Type B pancreatic cell (in vitro differentiated cells): Measurements from ENCODE around the gene IRF8. TPM values are rescaled to one million over a fixed set of nuclear protein-coding genes. Genes with fewer than 3 reads are reported as not detected.

Experiments
- DNase-seq: peaks from one replicate; pipeline ENCODE4 v3.0.0; 2021; ENCODE audit warnings: mixed read lengths; ENCODE audit not compliant: unreplicated experiment; ENCODE audit errors: extremely low spot score
- H3K27ac Mint-ChIP-seq: 2 replicates; pipeline ENCODE4 v1.8.0; 2021; ENCODE audit warnings: mild to moderate bottlenecking, mixed read lengths
- H3K27me3 Mint-ChIP-seq: 2 replicates; pipeline ENCODE4 v1.8.0; 2021; ENCODE audit warnings: mixed read lengths
- H3K36me3 Mint-ChIP-seq: 2 replicates; pipeline ENCODE4 v1.8.0; 2021; ENCODE audit warnings: mixed read lengths
- H3K4me1 Mint-ChIP-seq: one replicate; pipeline ENCODE4 v1.8.0; 2021; ENCODE audit warnings: mixed read lengths; ENCODE audit not compliant: unreplicated experiment
- H3K4me3 Mint-ChIP-seq: 2 replicates; pipeline ENCODE4 v1.8.0; 2021; ENCODE audit warnings: mild to moderate bottlenecking, mixed read lengths
- H3K9me3 Mint-ChIP-seq: 2 replicates; pipeline ENCODE4 v1.8.0; 2021; ENCODE audit warnings: mixed read lengths
- CTCF ChIP-seq: fragments of 200-600 bp; sonication (generic); conservative IDR thresholded peaks from 2 replicates; pipeline ENCODE4 v1.5.0; 2021; ENCODE audit warnings: antibody characterized with exemption, mild to moderate bottlenecking
- total RNA-seq: library from RNA; stranded (reverse); gene quantifications from 2 replicates; pipeline ENCODE4 v1.2.1, GENCODE V29; 2021; ENCODE audit warnings: low replicate concordance

Gene IRF8
- total RNA-seq, 1 donor from 2014 or later = 12.6 TPM

DNA sequence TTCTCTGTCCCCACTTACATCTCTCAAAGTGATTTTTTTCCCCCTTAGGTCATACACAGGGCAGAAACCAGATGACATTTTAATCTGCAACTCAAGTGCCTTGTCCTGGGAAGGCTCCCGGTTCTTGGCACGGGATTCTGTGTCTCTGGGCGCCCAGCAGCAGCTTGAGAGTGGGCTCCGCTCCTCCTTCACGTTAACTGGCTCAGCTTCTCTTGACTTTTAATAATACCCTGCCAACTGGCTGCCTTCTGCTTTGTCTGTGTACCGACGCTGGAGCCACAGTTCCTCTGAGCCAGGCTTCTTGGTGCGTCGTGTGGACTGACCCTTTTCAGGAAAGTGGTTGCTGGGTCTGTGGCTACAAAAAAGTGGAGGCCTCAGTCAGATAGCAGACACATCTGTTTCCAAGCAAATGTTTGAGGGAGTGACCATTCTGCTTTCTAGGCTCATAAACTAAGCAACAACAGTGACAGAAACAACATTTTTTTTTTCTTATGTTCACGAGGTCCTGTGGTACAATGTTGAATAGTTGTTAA, 64.9 kb downstream of the IRF8 start:
- no peaks in the 10 kb centered on the region for H3K36me3 Mint-ChIP-seq
- DNase-seq = no peak
- peaks cover 33% of the 10 kb centered on the region for H3K27me3 Mint-ChIP-seq
- H3K9me3 Mint-ChIP-seq = peaks cover 4% of the 10 kb centered on the region
- no peak overlapping the region for H3K4me3 Mint-ChIP-seq
- peak overlapping the region; percentile 39 for H3K27ac Mint-ChIP-seq
- H3K4me1 Mint-ChIP-seq = peaks cover 12% of the 10 kb centered on the region
- TF ChIP-seq CTCF = no peak

GRCh38 chr16:85965125-85965524, 66.2 kb downstream of the IRF8 start:
- peaks cover 4% of the 10 kb centered on the region for H3K9me3 Mint-ChIP-seq
- H3K27me3 Mint-ChIP-seq = peaks cover 38% of the 10 kb centered on the region
- DNase-seq = no peak
- peaks cover 25% of the 10 kb centered on the region for H3K4me1 Mint-ChIP-seq
- H3K27ac Mint-ChIP-seq = peak overlapping the region; percentile 26
- H3K36me3 Mint-ChIP-seq = no peaks in the 10 kb centered on the region
- no peak for TF ChIP-seq CTCF
- H3K4me3 Mint-ChIP-seq = no peak overlapping the region

GRCh38 chr16:85967111-85967510, 68.1 kb downstream of the IRF8 start:
- Mint-ChIP-seq H3K27me3 (peaks cover 42% of the 10 kb centered on the region), H3K9me3 (peaks cover 4% of the 10 kb centered on the region), H3K27ac (no peak overlapping the region), H3K4me1 (peaks cover 37% of the 10 kb centered on the region), H3K4me3 (no peak overlapping the region), H3K36me3 (no peaks in the 10 kb centered on the region)
- TF ChIP-seq CTCF = no peak
- DNase-seq = no peak

- no peak overlapping the region for H3K4me3 Mint-ChIP-seq
- no peaks in the 10 kb centered on the region for H3K36me3 Mint-ChIP-seq
- peaks cover 38% of the 10 kb centered on the region for H3K27me3 Mint-ChIP-seq
- H3K4me1 Mint-ChIP-seq = peaks cover 38% of the 10 kb centered on the region
- DNase-seq = no peak
- no peaks in the 10 kb centered on the region for H3K9me3 Mint-ChIP-seq
- H3K27ac Mint-ChIP-seq = no peak overlapping the region
- TF ChIP-seq CTCF = no peak
Observed at GRCh38 chr16:85968041-85968920, 69.3 kb downstream of the IRF8 start.

GRCh38 chr16:85969159-85969558, 70.2 kb downstream of the IRF8 start:
- H3K27ac Mint-ChIP-seq = peak overlapping the region; percentile 55
- peaks cover 3% of the 10 kb centered on the region for H3K9me3 Mint-ChIP-seq
- TF ChIP-seq CTCF = no peak
- H3K4me1 Mint-ChIP-seq = peaks cover 31% of the 10 kb centered on the region
- H3K4me3 Mint-ChIP-seq = peak overlapping the region; percentile 13
- H3K27me3 Mint-ChIP-seq = peaks cover 35% of the 10 kb centered on the region
- H3K36me3 Mint-ChIP-seq = peaks cover 3% of the 10 kb centered on the region
- DNase-seq = no peak
